Measurements from ENCODE around the gene TRIP4.
A peak's percentile ranks its signal among the peaks of the same experiment; 100 is the strongest.

Gene TRIP4

GRCh38 chr15:64456634-64457108, 69.0 kb downstream of the TRIP4 start:
- no peak for DNase-seq (ENCODE audit: extremely low read depth, low read depth)
- no peak overlapping the region for H3K4me3 ChIP-seq (replicated peaks; ENCODE audit: low read depth, low read length)
- TF ChIP-seq, protein P1, sequence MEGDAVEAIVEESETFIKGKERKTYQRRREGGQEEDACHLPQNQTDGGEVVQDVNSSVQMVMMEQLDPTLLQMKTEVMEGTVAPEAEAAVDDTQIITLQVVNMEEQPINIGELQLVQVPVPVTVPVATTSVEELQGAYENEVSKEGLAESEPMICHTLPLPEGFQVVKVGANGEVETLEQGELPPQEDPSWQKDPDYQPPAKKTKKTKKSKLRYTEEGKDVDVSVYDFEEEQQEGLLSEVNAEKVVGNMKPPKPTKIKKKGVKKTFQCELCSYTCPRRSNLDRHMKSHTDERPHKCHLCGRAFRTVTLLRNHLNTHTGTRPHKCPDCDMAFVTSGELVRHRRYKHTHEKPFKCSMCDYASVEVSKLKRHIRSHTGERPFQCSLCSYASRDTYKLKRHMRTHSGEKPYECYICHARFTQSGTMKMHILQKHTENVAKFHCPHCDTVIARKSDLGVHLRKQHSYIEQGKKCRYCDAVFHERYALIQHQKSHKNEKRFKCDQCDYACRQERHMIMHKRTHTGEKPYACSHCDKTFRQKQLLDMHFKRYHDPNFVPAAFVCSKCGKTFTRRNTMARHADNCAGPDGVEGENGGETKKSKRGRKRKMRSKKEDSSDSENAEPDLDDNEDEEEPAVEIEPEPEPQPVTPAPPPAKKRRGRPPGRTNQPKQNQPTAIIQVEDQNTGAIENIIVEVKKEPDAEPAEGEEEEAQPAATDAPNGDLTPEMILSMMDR (IDR thresholded peaks at IDR 0.05; ENCODE audit: low read depth, low read length, missing control alignments), result no peak

GRCh38 chr15:64459066-64459781, 71.6 kb downstream of the TRIP4 start:
- H3K4me3 ChIP-seq (replicated peaks; ENCODE audit: low read depth, low read length), result no peak overlapping the region
- no peak for DNase-seq (ENCODE audit: extremely low read depth, low read depth)
- TF ChIP-seq, protein P1 (IDR thresholded peaks at IDR 0.05; ENCODE audit: low read depth, low read length, missing control alignments), result no peak

GRCh38 chr15:64460206-64460723, 72.6 kb downstream of the TRIP4 start, which contains the start of gene ZNF609:
Gene ZNF609, plus strand, starts transcription at chr15:64460578. Its CDS starts 38,842 bp downstream, at chr15:64499420.
- H3K4me3 ChIP-seq (replicated peaks; ENCODE audit: low read depth, low read length), result peak within 1 kb of the TSS; percentile 54
- TF ChIP-seq, protein P1 (IDR thresholded peaks at IDR 0.05; ENCODE audit: low read depth, low read length, missing control alignments), result no peak
- peak; percentile 88 for DNase-seq (ENCODE audit: extremely low read depth, low read depth)

DNA sequence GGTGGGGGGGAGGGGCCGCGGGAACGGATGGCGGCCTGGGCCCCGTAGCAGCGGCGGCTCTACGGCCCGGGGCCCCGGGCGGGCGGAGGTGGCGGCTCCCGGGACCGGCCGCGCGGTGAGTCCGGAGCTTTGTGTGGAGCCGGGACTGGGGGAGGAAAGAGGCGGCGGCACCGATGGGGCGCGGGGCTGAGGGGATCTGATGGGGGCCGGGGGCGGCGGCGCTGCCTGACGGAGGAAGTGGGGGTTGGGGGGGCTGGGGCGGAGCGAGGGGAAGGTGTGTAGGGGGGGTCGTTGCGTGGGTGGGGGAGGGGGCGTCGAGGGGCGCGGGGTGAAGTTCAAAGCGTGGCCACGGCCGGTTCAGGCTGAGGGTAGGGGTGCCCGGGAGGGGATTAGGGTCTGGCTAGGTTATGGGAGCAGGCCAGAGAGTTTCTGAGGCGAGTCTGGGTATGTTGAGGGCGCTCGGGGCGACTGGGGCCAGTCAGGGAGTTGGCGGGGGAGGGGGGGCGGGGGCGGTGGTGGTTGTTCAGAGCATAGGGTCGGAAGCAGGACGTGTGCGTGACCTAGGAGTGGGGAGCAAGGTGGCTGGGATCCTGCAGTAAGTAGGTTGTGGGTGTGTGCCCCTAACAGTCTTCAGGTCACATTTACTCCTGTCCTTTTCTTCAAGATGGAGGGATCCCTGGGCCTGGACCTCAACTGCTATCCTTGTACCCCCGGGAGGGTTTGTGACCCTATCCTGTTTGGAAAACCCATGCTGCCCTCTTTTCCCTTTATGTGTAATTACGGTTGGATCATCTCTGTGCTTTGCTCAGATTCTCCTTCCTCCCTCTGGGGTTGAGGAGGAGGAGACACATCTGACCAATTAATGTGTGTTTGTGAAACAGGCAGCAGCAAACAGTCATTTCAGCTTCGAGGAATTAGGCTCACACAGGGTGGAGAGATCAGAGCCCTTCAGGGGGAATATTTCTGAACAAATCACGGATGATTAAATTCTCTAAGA, 73.4 kb downstream of the TRIP4 start:
- DNase-seq (ENCODE audit: extremely low read depth, low read depth), result peak; percentile 59
- TF ChIP-seq, protein P1 (IDR thresholded peaks at IDR 0.05; ENCODE audit: low read depth, low read length, missing control alignments), result no peak
- peak overlapping the region; percentile 54 for H3K4me3 ChIP-seq (replicated peaks; ENCODE audit: low read depth, low read length)

DNA sequence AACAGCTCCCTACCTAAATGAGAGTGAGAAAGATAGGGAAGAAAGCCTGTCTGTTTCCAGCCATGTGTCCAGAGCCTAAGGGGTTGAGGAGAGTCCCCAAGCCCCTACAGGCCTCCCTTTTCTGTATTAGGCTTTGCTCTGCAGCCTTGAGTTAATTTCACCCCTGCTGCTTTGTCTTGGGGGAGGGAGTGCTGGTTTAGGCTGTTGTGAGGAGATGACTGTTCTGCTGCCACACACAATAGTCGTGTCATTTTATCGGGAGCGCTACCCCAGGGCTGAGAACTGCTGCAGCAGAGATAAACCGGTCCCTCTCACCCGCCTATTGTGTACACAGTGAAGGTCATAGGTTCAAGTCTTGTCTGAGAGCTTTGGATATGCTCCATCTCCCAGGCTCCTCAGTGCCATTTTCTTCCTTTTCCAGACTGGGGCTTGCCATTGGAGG, 74.1 kb downstream of the TRIP4 start:
- TF ChIP-seq, protein P1 (IDR thresholded peaks at IDR 0.05; ENCODE audit: low read depth, low read length, missing control alignments), result no peak
- peak overlapping the region; percentile 54 for H3K4me3 ChIP-seq (replicated peaks; ENCODE audit: low read depth, low read length)
- no peak for DNase-seq (ENCODE audit: extremely low read depth, low read depth)

- TF ChIP-seq, protein P1 (IDR thresholded peaks at IDR 0.05; ENCODE audit: low read depth, low read length, missing control alignments), result no peak
- H3K4me3 ChIP-seq (replicated peaks; ENCODE audit: low read depth, low read length), result peak overlapping the region; percentile 54
- DNase-seq (ENCODE audit: extremely low read depth, low read depth), result no peak
These were observed 74.9 kb downstream of the TRIP4 start for GRCh38 chr15:64462492-64462891.

All from HFF-Myc (cell line).